Heart left ventricle (tissue), 16 donors: Measurements from ENCODE around the gene SH3BP4. TPM values are rescaled to one million over a fixed set of nuclear protein-coding genes. Genes with fewer than 3 reads are reported as not detected.
A peak's percentile ranks its signal among the peaks of the same experiment; 100 is the strongest.

Experiments
- ATAC-seq, 4 donors: fragments of 200-7000 bp; cut with Tn5 transposase; one replicate each; pipeline ENCODE4 v1.9.1; 2020 to 2022; ENCODE audit warnings: moderate library complexity in 4 of 4, mild to moderate bottlenecking in 3 of 4, moderate number of reproducible peaks in 1 of 4
- DNase-seq, 5 donors: peaks; one replicate each; pipeline ENCODE4 v3.0.0-alpha.2; 2020
- H3K27ac ChIP-seq, 12 donors: fragments of 200-600 bp; sonication (generic) in 4 of 12; one replicate each; pipeline versions ENCODE4 v1.5.0 to v1.8.0; 2016 to 2022; ENCODE audit warnings: mild to moderate bottlenecking in 2 of 12
- H3K27me3 ChIP-seq, 9 donors: fragments of 200-600 bp; sonication (generic) in 2 of 9; one replicate each; pipeline versions ENCODE4 v1.5.1 to v1.8.0; 2016 to 2022; ENCODE audit warnings: mild to moderate bottlenecking in 3 of 9
- H3K36me3 ChIP-seq, 9 donors: fragments of 200-600 bp; sonication (generic) in 2 of 9; one replicate each; pipeline versions ENCODE4 v1.5.0 to v1.8.0; 2018 to 2022; ENCODE audit warnings: mild to moderate bottlenecking in 2 of 9
- H3K4me1 ChIP-seq, 12 donors: fragments of 200-600 bp; sonication (generic) in 4 of 12; one replicate each; pipeline versions ENCODE4 v1.5.0 to v1.8.0; 2016 to 2022; ENCODE audit warnings: mild to moderate bottlenecking in 3 of 12
- H3K4me3 ChIP-seq, 12 donors: fragments of 200-600 bp; sonication (generic) in 4 of 12; one replicate each; pipeline versions ENCODE4 v1.5.0 to v1.8.0; 2017 to 2022; ENCODE audit warnings: mild to moderate bottlenecking in 9 of 12, moderate library complexity in 4 of 12
- H3K9me3 ChIP-seq, 12 donors: fragments of 200-600 bp; sonication (generic) in 4 of 12; one replicate each; pipeline versions ENCODE4 v1.5.0 to v1.8.0; 2016 to 2022; ENCODE audit warnings: mild to moderate bottlenecking in 1 of 12
- POLR2A ChIP-seq, 2 donors: fragments of 450-650 bp; IDR thresholded peaks; one replicate each; pipeline ENCODE4 v1.6.1; 2017; ENCODE audit warnings: antibody characterized with exemption in 2 of 2, mild to moderate bottlenecking in 2 of 2, moderate library complexity in 2 of 2
- WGBS, 4 donors: extraction: QIAGEN DNeasy Blood & Tissue Kit in 2 of 4; methylation state at CpG; one replicate each; pipeline versions ENCODE4 v1.1.5 to v1.1.7; 2013 to 2018; 5-methylcytosine and 5-hydroxymethylcytosine counted together
- intact Hi-C, 10 donors: fragments of 100-400 bp; cut with DNase I; formaldehyde crosslinking; loops; one replicate each; pipeline versions ENCODE4 v1.11.1 to v1.14.2; 2022
- polyA plus RNA-seq, 2 donors: library from polyadenylated mRNA; stranded (reverse); fragments of 200-250 nt; gene quantifications; one replicate each; pipeline ENCODE4 v1.2.3, GENCODE V29; 2013
- total RNA-seq, 9 donors: library from RNA; depleted of rRNA in 2 of 9; stranded (reverse); fragments of >200 nt in 2 of 9; fragmentation: NEBNext Ultra II Directional in 3 of 9; extraction: Animal tissue kit (Norgen Biotek cat#: 25700) in 3 of 9; gene quantifications; one replicate each; pipeline versions ENCODE4 v1.1.0 to v1.2.4, GENCODE V29; 2016 to 2023
- TF ChIP-seq, protein P1 (sequence below), 12 donors: fragments of 200-600 bp; sonication (generic) in 4 of 12; IDR thresholded peaks; one replicate each; pipeline versions ENCODE4 v1.5.0 to v1.8.0; 2018 to 2022; ENCODE audit warnings: antibody characterized with exemption in 12 of 12, mild to moderate bottlenecking in 5 of 12
- donor health status: ischemic (EF 13 %, LVEDD 7.1; RV severe dilation, severe dysfunction).
- donor health status: healthy with polysubstance abuse.
- donor health status: DM: no; HTN: yes; CAD: no.
- donor health status: DM: no; HTN: no; CAD: no.
- donor health status: ischemic (EF 25% LVEDD 6.9; RV normal size, moderate dysfunction).
- donor health status: ischemic (EF 25% LVEDD 5.7; RV mildly dilated, moderate dysfunction).
- donor health status: healthy.
- donor health status: DM: yes; HTN: yes; CAD: no.
- donor health status: ischemic (EF 35%, LVEDD 5.7; RV mildly dilated, moderate dysfunction).
- donor health status: nonischemic (EF 11% LVEDD 7.7; RV severe dilation, severe dysfunction).
- donor health status: DM: yes; HTN: yes; CAD: no.
- donor health status: PGD.
- donor health status: ischemic (EF 29% LVEDD 5.4; RV normal size, mild dysfunction).
- donor health status: nonischemic (EF 23%, LVEDD 6.1; RV moderate dilation, normal function).

SH3BP4 gene
- total and polyA plus RNA-seq, 11 donors: 5.4 to 33.5 (median 12.4) TPM

DNA sequence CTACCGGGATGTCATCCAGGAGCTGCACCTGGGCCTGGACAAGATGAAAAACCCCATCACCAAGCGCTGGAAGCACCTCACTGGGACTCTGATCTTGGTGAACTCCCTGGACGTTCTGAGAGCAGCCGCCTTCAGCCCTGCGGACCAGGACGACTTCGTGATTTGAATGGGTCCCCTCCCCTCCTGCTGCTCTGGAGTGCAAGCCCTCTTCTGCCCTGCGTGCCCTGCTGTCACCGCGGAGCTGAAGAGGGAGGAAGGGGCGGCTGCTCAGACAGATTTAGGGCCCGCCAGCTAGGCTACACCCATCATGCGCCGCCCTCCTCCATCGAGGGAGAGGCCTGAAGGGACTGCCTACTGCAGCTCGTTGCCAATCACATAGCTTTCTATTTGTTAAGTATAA, 101.8 kb downstream of the SH3BP4 start:
- Histone ChIP-seq H3K36me3 (peaks cover 0 to 40% (median 17%) of the 10 kb centered on the region in 9 donors), H3K27ac (peak overlapping the region in 1 of 12 donors; percentile 12), H3K9me3 (no peaks in the 10 kb centered on the region), H3K4me1 (peaks cover 2 to 42% (median 23%) of the 10 kb centered on the region in 12 donors), H3K27me3 (no peaks in the 10 kb centered on the region), H3K4me3 (no peak overlapping the region)
- ATAC-seq: no peak
- DNase-seq: no peak
- 81 to 87% (median 85%) methylated on average over 16 of the region's 16 CpGs for WGBS, 4 donors
- TF ChIP-seq, protein P1, sequence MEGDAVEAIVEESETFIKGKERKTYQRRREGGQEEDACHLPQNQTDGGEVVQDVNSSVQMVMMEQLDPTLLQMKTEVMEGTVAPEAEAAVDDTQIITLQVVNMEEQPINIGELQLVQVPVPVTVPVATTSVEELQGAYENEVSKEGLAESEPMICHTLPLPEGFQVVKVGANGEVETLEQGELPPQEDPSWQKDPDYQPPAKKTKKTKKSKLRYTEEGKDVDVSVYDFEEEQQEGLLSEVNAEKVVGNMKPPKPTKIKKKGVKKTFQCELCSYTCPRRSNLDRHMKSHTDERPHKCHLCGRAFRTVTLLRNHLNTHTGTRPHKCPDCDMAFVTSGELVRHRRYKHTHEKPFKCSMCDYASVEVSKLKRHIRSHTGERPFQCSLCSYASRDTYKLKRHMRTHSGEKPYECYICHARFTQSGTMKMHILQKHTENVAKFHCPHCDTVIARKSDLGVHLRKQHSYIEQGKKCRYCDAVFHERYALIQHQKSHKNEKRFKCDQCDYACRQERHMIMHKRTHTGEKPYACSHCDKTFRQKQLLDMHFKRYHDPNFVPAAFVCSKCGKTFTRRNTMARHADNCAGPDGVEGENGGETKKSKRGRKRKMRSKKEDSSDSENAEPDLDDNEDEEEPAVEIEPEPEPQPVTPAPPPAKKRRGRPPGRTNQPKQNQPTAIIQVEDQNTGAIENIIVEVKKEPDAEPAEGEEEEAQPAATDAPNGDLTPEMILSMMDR (IDR thresholded peaks at IDR 0.05): no peak
- no peak for TF ChIP-seq POLR2A (IDR thresholded peaks at IDR 0.05)
- intact Hi-C loops: loop anchor here in 6 of 10 donors (5.0 to 10.0 kb wide), 3 partner anchors 99 to 171 kb away; partner anchors contain the start of gene SH3BP4 (in 5 of the 6)

DNA sequence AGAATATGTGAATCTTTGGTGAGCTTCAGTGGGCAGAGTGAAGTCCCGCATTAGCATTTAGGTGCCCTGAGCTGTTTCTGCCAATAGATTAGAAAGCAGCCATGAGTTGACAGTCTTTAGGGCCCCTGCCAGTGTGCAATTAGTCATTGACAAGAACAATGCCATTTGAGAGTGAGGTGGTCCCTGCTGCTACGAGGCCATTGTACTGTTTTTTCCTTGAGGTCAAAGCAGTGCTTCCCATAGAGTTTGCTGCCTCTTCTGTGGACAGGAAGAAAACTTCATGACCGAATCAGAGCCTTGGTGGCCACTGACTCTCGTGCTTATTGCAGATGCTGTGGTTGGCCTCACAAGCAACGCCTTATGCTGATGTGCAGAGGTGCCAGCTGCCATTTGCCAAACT, 102.7 kb downstream of the SH3BP4 start:
- no peaks in the 10 kb centered on the region for H3K27me3 ChIP-seq
- H3K36me3 ChIP-seq: peaks cover 0 to 40% (median 17%) of the 10 kb centered on the region in 9 donors
- H3K27ac ChIP-seq: no peak overlapping the region
- DNase-seq (no peak), ATAC-seq (no peak)
- no peak overlapping the region for H3K4me3 ChIP-seq
- WGBS, 4 donors: 75 to 86% (median 76%) methylated on average over 5 of the region's 5 CpGs
- H3K4me1 ChIP-seq: peaks cover 2 to 34% (median 18%) of the 10 kb centered on the region in 12 donors
- H3K9me3 ChIP-seq: no peaks in the 10 kb centered on the region
- intact Hi-C loops: loop anchor here in 6 of 10 donors (5.0 to 10.0 kb wide), 3 partner anchors 100 to 172 kb away; partner anchors contain the start of gene SH3BP4 (in 5 of the 6)
- TF ChIP-seq, protein P1 (IDR thresholded peaks at IDR 0.05): no peak
- no peak for TF ChIP-seq POLR2A (IDR thresholded peaks at IDR 0.05)

DNA sequence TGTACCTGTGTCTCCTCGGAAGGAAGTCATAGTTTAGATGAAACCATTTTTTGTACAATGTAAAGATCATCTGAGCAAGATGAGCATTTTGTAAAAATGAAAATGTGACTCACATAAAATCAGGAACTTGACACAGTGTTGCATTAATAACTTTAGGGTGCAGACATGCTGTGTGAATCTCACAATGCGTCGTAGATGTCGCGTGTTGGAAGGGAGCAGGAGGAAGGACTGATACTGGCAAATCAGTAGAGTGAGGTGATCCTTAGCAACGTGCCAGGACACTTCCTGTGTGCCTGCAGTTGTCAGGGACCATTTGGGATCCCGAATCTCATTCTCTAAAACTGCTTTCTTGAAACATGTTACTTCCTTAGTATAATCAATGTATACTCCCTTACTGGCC, 103.1 kb downstream of the SH3BP4 start:
- H3K4me1 ChIP-seq: peaks cover 2 to 30% (median 16%) of the 10 kb centered on the region in 12 donors
- TF ChIP-seq POLR2A (IDR thresholded peaks at IDR 0.05): no peak
- TF ChIP-seq, protein P1 (IDR thresholded peaks at IDR 0.05): no peak
- H3K9me3 ChIP-seq: no peaks in the 10 kb centered on the region
- whole genome bisulfite sequencing, 4 donors: 80 to 89% (median 84%) methylated on average over 7 of the region's 7 CpGs
- DNase-seq (peak in 1 of 5 donors; percentile 5), ATAC-seq (no peak)
- intact Hi-C loops: loop anchor here in 6 of 10 donors (5.0 to 10.0 kb wide), 4 partner anchors 100 to 503 kb away; partner anchors contain the start of gene SH3BP4 (in 5 of the 6)
- H3K27me3 ChIP-seq: no peaks in the 10 kb centered on the region
- H3K27ac ChIP-seq: no peak overlapping the region
- peaks cover 0 to 40% (median 17%) of the 10 kb centered on the region in 9 donors for H3K36me3 ChIP-seq
- no peak overlapping the region for H3K4me3 ChIP-seq

DNA sequence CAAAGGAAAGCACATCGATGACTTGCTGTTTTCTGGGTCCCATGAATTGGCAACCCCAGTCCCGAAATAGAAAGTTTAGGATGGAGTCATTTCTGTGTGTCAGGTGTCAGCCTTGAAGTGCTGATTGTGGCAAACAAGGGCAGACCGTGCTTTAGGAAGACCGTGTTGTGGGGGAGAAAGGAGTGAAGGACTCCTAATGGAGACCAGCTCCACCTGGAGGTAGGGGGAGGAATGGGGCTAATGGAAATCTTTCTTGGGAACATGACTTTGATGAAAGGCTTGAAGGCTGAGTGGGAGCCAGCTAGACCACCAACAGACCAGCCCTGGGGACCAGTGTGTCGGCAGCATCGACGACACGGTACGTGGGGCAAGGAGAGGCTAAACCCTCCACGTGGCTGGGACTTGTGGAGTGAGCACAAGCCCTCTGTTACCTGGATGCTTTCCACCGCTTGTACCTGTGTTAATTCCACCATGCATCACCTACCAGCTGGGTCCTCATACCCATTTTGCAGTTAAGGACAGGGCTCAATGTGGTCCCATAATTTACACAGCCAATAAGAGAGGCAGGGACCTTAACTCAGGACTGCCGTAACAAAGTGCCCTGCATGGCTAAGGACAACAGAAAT, 104.2 kb downstream of the SH3BP4 start:
- Histone ChIP-seq H3K27ac (no peak overlapping the region), H3K4me1 (peaks cover 2 to 21% (median 9%) of the 10 kb centered on the region in 12 donors), H3K36me3 (peaks cover 0 to 40% (median 17%) of the 10 kb centered on the region in 9 donors), H3K9me3 (no peaks in the 10 kb centered on the region), H3K4me3 (no peak overlapping the region), H3K27me3 (no peaks in the 10 kb centered on the region)
- 75 to 83% (median 77%) methylated on average over 12 of the region's 12 CpGs for WGBS, 4 donors
- peak in 3 of 4 donors; percentile 5 to 39 (median 30) for ATAC-seq
- TF ChIP-seq POLR2A (IDR thresholded peaks at IDR 0.05): no peak
- TF ChIP-seq, protein P1 (IDR thresholded peaks at IDR 0.05): peak; percentile 43 to 62 (median 52)
- intact Hi-C loops: loop anchor here in 4 of 10 donors (2.0 to 10.0 kb wide), 3 partner anchors 101 to 504 kb away; partner anchors contain the start of gene SH3BP4 (in 2 of the 4)
- DNase-seq: peak in 1 of 5 donors; percentile 30
